Ishikawa (cell line): Measurements from ENCODE around the gene LRBA.

Experiments
- CEBPB ChIP-seq: IDR thresholded peaks from 2 replicates; pipeline ENCODE4 v1.6.1; 2012
- CREB1 ChIP-seq: IDR thresholded peaks from 2 replicates; pipeline ENCODE4 v1.6.1; 2012; ENCODE audit warnings: low read depth
- EGR1 ChIP-seq: IDR thresholded peaks from 2 replicates; pipeline ENCODE4 v1.6.1; 2012
- EP300 ChIP-seq: IDR thresholded peaks from 2 replicates; pipeline ENCODE4 v1.6.1; 2012; ENCODE audit warnings: borderline replicate concordance
- FOXM1 ChIP-seq: IDR thresholded peaks from 2 replicates; pipeline ENCODE4 v1.6.1; 2012; ENCODE audit warnings: low read depth, borderline replicate concordance
- NFIC ChIP-seq: IDR thresholded peaks from 2 replicates; pipeline ENCODE4 v1.6.1; 2012
- RAD21 ChIP-seq: IDR thresholded peaks from 2 replicates; pipeline ENCODE4 v1.6.1; 2012; ENCODE audit warnings: low read depth
- REST ChIP-seq: IDR thresholded peaks from 2 replicates; pipeline ENCODE4 v1.6.1; 2012; ENCODE audit warnings: low read depth, mild to moderate bottlenecking
- TAF1 ChIP-seq: IDR thresholded peaks from 2 replicates; pipeline ENCODE4 v1.6.1; 2012; ENCODE audit warnings: low read depth, mild to moderate bottlenecking
- TCF12 ChIP-seq: IDR thresholded peaks from 2 replicates; pipeline ENCODE4 v1.6.1; 2012; ENCODE audit warnings: low read depth
- TEAD4 ChIP-seq: IDR thresholded peaks from 2 replicates; pipeline ENCODE4 v1.6.1; 2012
- USF1 ChIP-seq: IDR thresholded peaks from 2 replicates; pipeline ENCODE4 v1.6.1; 2012
- YY1 ChIP-seq: IDR thresholded peaks from 2 replicates; pipeline ENCODE4 v1.6.1; 2012; ENCODE audit warnings: low read depth
- ZBTB7A ChIP-seq: IDR thresholded peaks from 2 replicates; pipeline ENCODE4 v1.6.1; 2012; ENCODE audit warnings: low read depth
- TF ChIP-seq, protein P1 (sequence below): IDR thresholded peaks from 2 replicates; pipeline ENCODE4 v1.6.1; 2012

LRBA gene

DNA sequence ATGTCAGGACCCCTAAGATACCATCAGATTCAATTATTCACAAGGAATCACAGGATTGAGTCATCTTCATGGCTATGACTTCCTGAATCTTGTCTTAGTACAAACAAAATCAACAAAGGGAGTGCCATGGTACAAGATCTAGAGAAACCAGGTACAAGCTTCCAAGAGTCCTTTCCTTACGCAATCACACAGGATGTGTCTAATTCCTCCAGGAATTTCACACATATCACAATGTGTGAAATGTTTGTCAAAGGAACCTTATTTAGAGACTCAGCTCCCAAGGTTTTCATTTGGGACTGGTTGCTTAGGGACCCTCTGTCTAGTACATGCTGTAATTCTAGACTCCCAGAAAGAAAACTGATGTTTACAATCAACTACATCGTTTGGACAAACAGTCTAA lies 350.1 kb downstream of the LRBA start:
- TF ChIP-seq USF1, result no peak
- peak; percentile 86 for TF ChIP-seq CEBPB
- no peak for TF ChIP-seq EGR1

- TF ChIP-seq, protein P1, sequence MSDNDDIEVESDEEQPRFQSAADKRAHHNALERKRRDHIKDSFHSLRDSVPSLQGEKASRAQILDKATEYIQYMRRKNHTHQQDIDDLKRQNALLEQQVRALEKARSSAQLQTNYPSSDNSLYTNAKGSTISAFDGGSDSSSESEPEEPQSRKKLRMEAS, result no peak
- TF ChIP-seq EP300, result no peak
- TF ChIP-seq NFIC, result no peak
- TF ChIP-seq EGR1, result no peak
- no peak for TF ChIP-seq YY1
- no peak for TF ChIP-seq ZBTB7A
These were observed 352.4 kb downstream of the LRBA start for GRCh38 chr4:150662686-150663085.

DNA sequence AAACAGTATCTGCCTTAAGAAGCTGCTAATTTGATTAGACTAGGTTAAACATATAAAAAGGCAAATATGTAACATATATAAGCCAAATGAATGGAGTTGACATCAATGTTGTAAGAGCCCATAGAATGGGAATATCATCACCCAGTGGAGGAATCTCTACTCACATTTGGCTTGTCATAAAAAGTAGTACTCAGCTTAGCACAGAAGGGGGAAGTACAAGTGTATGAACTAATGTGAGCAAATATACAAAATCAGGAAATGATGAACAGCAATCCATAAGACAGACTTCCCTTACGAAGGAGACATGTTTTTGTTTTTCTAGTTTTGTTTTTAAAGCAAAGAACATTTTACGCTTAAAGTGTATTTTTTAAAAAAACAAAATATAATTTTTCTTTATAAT lies 358.2 kb downstream of the LRBA start:
- TF ChIP-seq RAD21 (no peak), CEBPB (no peak), ZBTB7A (no peak), EGR1 (no peak), YY1 (no peak), TAF1 (no peak), CREB1 (no peak), REST (no peak), NFIC (no peak), USF1 (no peak), TCF12 (no peak)
- TF ChIP-seq, protein P1, result no peak

- TF ChIP-seq CEBPB, result no peak
- TF ChIP-seq NFIC, result no peak
- no peak for TF ChIP-seq TEAD4
- no peak for TF ChIP-seq REST
- no peak for TF ChIP-seq TAF1
- TF ChIP-seq EP300, result no peak
These were observed 364.3 kb downstream of the LRBA start for GRCh38 chr4:150650751-150651150.

- TF ChIP-seq EP300 (no peak), USF1 (no peak), RAD21 (no peak), CEBPB (no peak)
- TF ChIP-seq, protein P1, result no peak
These were observed 367.0 kb downstream of the LRBA start for GRCh38 chr4:150648123-150648522.

- TF ChIP-seq TAF1, result no peak
- TF ChIP-seq, protein P1, result no peak
- no peak for TF ChIP-seq TCF12
- no peak for TF ChIP-seq YY1
- no peak for TF ChIP-seq REST
- TF ChIP-seq CREB1, result no peak
- TF ChIP-seq RAD21, result no peak
- TF ChIP-seq FOXM1, result no peak
- TF ChIP-seq NFIC, result no peak
- TF ChIP-seq TEAD4, result no peak
- no peak for TF ChIP-seq EP300
These were observed 368.1 kb downstream of the LRBA start for GRCh38 chr4:150647008-150647407.
